HG03378 (cell line): ENCODE measurements around the gene D2HGDH.
"Not testable (repeated sequence)": the region's sequence is repeated elsewhere in the genome, so short reads cannot be mapped to it uniquely, and the experiment has no call there.

Source experiments
- ATAC-seq: cut with Tn5 transposase; IDR thresholded peaks from one replicate; pipeline ENCODE4 v1.9.1; 2021; ENCODE audit warnings: mild to moderate bottlenecking, moderate library complexity; ENCODE audit not compliant: unreplicated experiment

Gene D2HGDH

DNA sequence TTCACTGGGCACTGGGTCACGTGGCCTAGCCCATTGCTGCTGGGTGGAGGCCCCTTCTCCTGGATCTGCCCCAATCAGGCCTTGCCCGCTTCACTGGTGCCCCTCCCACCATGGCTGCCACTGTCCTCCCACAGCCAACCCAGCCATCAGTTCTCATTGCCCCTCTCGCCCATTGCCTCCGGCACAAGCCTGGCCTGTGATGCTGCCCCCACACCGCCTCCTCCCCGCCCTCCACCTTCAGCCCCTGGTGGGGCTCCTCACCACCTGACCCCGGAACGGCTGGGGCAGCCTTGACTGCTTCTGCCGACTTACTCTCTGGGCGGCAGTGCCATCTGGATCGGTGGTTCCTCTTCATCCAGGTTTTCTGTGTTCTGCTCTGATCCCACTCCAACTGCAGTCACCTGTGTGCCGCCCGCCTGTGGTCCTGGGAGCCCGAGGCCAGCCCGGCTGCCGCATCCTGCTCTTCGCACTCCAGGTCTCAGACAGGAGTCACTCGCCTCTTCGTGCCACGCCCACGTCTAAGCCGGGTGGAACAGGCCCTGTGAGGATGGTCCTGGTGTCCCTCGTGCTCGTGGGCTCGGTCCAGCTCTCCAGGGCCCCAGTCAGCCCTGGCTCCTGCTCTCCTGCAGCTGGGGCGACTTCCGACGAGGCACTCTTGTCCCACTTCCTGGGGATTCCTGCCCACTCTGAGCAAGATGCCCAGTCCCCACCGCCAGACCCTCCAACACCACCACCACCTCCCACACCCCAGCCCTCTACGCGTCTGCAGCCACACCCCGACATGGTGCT is 14.2 kb downstream of the D2HGDH start:
- ATAC-seq, result no peak

DNA sequence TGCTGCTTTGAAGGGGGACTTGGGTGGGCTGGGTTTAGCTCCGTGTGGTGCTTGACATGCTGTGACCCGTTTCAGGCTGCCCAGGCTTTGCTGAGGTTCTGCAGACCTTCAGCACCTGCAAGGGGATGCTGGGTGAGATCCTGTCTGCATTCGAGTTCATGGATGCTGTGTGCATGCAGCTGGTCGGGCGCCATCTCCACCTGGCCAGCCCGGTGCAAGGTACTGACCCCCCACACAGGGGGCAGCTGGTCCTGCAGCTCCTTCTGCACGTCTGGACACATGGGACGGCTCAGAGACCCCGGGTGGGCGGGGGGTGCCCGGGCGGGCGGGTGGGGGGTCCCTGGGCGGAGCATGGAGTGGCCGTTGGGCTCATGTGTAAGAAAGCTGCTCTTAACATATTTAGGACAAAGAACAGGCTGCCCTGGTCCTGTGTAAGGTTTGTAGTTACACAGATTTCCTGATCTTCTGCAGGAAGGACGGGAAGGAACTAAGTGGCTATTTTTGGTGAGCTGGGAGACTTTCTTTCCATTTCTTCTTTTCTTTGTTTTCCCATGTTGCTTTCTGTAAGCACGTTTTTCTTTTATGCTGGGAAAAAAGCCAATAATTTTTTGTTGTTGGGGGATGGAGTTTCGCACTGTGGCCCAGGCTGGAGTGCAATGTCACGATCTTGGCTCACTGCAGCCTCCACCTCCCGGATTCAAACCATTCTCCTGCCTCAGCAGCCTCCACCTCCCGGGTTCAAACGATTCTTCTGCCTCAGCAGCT is 15.8 kb downstream of the D2HGDH start:
- ATAC-seq, result no peak

DNA sequence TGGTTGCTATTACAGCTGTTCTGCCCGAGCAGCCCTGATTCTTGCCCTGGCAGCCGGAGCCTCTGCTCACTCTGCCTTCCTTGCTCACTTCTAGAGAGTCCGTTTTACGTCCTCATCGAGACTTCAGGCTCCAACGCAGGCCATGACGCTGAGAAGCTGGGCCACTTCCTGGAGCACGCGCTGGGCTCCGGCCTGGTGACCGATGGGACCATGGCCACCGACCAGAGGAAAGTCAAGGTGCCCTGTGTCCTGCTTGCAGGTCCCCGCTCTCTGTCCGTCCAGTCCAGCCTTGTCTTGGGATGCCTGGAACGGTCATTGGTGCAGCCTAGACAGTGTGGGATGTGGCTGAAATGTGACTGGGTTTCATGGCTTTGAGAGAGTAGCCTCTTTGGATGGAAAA is 16.7 kb downstream of the D2HGDH start:
- no peak for ATAC-seq

DNA sequence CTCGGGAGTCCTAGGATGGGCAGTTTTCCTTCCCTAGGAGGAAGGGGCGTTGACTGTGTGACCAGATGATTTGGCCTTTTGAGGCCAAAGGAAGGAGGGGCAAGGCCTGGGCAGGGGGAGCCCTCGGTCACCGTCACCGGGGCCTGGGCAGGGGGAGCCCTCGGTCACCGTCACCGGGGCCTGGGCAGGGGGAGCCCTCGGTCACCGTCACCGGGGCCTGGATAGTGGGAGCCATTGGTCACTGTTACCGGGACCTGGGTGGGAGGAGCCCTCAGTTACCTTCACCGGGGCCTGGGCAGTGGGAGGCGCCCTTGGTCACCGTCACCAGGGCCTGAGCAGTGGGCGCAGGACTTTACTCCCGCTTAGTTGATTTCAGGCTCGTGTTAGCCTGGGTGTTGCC is 17.3 kb downstream of the D2HGDH start:
- no peak for ATAC-seq

DNA sequence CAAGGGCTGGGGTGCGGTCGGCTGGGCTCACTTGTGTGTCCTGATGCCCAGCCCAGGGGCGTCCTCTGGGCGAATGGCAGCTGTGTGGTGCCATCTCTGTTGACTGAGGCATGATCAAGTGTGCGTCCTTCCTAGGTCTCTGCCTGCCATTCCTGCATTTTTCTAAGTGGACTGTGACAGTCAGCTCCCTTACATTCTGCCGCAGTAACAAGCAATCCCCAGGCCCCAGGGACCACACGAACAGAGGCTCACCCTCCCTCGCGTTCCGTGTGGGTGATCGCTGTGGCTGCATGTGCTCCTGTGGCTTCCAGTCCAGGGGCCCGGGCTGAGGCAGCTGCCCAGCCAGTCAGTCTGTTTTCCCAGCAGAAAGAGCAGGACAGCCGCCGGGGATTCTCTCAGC is 17.8 kb downstream of the D2HGDH start:
- ATAC-seq, result no peak

DNA sequence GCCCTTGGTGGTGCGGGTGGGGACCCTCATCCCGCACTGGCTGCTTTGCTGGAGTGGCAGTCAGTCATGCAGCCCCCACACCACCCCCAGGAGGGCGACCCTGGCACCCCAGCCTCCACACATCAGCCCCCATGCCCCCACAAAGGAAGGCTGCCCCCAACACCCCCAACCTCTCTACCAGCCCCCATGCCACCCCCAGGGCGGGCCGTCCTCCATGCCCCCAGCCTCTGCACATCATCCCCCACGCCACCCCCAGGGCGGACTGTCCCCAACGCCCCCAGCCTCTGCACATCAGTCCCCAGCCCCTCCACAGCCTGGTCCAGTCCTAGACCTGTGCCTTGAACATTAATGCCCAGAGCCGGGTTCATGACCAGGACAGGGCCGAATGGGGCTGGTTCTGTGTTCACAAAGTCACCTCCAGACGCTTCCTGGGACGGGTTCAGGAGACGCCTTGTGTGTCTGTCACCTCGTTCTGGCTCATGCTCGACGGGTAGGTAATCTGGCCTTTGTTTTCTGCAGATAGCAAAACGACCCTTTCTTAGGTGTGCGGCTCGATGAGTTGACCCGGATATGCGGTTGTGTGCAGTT is 18.4 kb downstream of the D2HGDH start:
- no peak for ATAC-seq

DNA sequence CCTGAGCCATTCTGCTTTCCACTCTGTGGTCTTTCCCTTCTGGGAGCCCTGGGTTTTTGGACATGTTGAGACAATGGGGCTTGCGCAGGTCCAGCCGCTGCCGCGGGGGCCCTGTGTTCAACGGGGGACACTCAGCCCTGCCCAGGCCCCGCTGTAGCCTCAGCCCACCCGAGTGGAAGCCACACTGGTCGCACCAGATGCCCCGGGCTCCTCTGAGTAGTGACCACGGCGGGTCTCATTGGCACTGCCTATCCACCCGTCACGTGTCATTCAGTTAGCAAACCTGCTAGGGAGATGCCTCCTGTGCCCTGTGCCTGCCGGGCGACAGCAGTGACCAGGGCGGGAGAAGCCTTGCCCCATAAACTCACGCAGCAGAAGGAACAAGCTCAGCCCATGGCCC is 19.1 kb downstream of the D2HGDH start:
- ATAC-seq, result no peak

DNA sequence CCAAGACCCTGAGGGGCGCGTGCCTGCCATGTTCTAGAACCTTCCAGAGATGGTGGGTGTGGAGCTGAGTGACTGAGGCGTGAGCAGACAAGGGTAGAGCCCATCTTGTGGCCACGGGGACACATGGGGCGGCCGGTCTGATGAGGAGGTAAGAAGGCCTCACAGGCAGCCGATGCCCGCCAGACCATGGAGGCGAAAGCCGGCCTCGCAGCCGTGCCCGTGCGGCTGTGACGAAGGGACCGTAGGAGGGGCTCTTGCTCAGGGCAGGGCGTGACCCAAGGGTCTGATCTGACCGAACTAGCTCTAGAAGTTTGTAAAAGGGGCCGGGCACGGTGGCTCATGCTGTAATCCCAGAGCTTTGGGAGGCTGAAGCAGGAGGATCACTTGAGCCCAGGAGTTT is 19.6 kb downstream of the D2HGDH start:
- no peak for ATAC-seq

DNA sequence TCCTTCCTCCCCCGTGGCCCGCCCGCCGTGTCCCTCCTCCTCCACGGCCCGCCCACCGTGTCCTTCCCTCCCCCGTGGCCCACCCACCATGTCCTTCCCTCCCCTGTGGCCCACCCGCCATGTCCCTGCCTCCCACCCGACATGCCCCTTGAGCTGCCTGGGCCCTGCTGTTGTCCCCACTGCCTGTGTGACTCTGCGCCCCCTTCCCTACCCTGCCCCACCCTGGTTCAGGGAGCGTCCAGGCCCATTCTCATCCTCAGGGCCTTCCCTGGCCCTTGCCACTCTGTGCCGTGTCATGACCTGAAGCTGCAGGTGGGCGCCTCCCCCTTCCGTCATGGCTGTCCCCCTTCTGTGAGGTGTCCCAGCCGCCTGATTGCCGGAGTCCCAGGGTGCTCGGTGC is 20.7 kb downstream of the D2HGDH start:
- no peak for ATAC-seq

DNA sequence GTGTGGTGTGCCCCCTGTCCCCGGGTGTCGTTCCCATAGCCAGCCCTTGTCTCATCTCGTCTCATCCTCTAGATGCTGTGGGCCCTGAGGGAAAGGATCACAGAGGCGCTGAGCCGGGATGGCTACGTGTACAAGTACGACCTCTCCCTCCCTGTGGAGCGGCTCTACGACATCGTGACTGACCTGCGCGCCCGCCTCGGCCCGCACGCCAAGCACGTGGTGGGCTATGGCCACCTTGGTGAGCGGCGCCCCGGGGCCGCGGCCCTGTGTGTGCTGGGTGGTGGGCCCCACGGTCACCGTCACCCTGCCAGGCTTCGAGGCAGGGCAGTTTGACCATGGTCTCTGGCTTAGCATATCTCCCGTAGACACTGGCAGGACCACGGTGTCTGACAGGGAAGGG is 21.3 kb downstream of the D2HGDH start:
- ATAC-seq, result no peak

DNA sequence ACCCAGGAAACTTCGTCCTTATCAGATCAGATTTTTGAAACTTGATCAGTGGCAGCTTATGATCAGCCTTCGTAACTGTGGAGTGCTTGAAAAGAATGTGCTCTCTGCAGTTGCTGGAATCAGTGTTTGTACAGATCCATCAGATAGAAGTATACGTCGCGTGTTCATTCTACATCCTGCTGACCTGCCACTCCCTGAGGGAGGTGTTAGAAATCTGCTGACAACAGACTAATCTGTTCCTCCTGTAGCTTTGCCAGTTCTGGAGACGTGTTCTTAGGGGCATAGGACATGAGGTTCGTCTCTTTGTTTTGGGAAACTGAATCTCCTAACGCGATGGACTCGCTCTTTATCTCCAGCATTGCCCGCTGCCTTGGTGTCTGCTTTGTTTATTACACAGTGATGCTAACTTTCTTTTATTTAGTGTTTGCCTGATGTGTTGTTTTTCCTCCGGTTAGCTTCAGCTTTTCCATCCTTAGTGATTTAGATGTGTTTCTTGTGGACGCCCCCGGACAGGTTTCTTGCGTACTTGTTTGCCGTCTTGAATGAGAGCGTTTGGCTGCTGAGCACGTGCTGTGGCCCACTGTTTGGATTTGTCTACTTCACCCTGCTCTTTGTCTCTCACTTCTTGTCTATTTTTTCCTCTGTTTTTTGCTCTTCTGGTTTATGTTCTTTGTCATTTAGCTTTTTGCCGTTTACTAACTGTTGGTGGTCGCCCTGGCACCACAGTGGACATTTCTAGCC is 24.8 kb downstream of the D2HGDH start:
- no peak for ATAC-seq

DNA sequence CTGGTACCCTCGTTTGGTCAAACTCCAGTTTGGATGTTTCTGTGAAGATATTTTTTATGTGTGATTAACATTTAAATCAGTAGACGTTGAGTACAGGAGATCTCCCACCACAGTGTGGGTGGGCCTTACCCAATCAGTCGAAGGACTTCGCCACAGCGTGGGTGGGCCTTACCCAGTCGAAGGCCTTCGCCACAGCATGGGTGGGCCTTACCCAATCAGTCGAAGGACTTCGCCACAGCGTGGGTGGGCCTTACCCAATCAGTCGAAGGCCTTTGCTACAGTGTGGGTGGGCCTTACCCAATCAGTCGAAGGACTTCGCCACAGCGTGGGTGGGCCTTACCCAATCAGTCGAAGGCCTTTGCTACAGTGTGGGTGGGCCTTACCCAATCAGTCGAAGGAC is 25.5 kb downstream of the D2HGDH start:
- not testable (repeated sequence) for ATAC-seq

DNA sequence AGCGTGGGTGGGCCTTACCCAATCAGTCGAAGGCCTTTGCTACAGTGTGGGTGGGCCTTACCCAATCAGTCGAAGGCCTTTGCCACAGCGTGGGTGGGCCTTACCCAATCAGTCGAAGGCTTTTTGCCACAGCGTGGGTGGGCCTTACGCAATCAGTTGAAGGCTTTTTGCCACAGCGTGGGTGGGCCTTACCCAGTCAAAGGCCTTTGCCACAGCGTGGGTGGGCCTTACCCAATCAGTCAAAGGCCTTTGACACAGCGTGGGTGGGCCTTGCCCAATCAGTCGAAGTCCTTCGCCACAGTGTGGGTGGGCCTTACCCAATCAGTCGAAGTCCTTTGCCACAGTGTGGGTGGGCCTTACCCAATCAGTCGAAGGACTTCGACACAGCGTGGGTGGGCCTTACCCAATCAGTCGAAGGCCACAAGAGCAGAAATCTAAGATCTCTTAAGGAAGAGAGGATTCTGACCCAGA is 25.9 kb downstream of the D2HGDH start:
- ATAC-seq, result no peak

DNA sequence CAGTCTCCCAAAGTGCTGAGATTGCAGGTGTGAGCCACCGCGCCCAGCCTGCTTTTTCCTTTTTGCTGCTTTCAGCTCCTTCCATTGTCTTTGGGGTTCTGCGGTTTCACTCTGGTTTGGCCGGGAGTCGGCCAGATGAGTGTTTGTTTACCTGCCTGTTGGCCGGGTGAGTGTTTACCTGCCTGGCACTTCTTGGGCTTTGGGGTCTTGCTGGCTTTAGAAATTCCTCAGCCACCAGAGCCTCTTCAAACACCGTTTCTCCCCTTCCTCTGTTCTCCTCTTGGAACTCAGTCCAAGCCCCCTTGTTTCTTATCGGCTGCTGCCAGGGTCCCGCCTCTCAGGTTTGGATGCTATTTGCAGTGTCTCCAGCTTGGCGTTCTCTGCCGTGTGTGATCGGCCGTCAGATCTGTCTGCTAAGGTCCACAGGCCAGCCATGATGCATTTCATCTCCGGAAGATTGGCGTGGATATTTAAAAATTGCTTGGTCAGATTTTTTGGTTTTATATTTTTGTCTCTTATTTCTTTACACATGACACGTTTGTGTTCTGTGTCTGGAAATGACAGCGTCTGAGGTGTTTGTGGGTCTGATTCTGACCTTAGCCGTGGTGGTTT is 28.0 kb downstream of the D2HGDH start:
- ATAC-seq, result no peak

DNA sequence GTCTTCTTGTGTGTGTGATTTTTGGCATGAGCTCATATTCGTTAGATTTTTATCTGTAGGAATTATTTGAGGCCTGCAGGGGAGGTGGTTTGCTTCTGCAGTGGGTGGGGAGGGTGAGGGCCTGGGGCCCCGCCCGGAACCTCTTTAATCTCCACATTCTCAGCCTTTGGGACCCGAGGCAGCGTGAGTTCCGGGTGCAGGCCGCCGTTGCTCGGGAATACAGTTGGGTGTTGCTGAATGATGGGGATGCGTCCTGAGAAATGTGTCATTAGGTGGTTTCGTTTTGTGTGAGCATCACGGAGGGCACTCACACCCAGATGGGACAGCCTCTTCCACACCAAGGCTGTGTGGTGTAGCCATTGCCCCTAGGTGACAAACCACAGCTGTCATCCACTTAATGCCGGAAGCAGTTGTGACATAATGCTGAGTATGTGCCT is 28.5 kb downstream of the D2HGDH start:
- no peak for ATAC-seq

DNA sequence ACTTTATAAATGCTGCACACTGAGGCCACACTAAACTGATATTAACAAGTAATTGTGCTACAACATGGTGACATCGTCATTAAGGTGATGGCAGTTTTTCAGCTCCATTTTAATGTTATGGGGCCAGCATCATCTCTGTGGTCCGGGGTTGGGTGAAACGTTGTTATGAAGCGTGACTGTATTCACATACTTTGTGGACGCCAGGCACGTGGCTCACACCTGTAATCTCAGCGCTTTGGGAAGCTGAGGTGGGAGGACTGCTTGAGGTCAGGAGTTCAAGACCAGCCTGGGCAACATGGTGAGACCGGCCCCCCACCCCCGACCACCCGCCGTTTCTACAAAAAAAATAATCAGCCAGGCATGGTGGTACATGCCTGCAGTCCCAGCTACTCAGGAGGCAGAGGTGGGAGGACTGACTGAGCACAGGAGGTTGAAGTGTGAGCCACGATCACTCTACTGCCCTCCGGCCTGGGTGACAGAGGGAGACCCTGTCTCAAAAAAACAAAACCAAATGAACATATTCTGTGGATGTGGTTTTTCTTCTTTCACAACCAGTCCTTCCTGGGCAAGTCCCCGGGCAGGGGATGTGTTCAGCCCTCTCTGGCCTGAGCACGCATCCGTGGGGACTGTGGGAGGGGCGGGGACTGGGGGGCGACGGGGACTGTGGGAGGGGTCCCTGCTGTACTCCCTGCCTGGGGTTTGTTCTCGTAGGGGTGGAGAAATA is 29.3 kb downstream of the D2HGDH start:
- ATAC-seq, result no peak

DNA sequence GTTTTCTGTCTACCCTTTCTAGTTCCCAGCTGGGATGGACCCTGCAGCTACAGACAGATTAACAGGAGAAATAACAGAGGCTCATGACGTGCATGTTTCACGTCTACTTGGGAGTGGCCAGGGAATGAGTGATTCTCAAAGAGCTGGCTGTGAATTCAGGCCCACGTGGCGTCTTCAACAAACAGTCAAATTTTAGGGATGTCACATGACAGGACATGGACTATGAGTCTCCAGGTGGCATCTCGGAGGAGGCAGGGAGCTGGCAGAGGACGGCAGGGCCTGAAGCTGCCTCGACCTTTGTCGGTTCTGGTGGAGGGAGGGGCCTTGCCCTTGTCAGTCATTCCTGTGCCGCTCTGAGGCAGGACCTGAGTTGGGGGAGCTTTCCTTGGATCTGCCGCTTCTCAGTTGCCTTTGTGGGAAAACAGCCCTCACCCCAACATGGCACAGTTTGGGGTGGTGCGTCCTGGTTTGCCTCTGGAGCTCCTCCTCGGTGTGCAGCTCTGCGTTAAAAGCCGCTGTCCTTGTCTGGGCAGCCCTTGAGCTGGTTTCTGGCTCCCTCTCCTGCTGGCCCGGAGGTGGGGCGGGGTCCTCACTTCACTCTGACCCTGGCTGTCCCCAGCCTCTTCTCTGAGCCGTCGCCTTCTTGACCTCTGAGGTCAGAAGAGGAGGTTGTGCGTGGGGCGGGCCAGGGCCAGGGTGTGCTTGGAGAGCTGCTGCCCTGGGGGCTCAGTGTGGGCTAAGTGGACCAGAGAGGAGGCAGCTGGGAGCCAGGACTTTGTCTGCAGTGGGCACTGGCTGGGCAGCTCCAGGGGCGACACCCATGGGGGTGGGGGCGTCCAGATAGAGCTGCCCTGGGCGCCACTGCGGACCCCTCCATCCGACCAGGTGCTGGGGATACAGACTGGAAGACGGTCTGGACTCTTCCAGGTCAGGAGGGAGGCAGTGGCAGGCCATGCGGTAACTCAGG is 30.1 kb downstream of the D2HGDH start:
- ATAC-seq, result no peak

DNA sequence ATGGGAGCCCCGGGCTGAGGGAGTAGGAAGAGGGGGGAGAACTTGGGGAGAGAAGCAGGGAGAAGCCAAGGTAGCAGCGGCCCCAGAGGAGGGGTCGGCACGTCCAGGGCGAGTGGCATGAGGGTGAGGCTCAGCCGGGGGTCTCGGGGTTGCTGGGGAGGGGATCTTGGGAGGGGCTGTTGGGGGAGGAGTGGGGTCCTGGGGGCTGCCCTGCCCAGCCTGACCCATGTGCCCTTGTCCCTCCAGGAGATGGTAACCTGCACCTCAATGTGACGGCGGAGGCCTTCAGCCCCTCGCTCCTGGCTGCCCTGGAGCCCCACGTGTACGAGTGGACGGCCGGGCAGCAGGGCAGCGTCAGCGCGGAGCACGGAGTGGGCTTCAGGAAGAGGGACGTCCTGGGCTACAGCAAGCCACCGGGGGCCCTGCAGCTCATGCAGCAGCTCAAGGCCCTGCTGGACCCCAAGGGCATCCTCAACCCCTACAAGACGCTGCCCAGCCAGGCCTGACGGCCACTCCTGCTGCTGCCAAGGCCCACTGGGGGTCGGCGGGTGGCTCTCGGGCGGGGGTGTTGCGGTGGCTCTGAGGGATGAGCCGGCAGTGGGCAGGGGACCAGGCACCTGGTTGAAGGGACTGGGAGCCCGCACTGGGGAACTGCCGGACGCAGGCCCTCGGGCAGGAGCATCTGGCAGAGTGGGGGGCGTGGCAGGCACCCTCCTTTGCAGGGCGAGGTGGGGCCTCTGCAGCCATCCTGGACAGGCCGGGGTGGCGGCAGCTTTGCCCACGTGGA is 33.2 kb downstream of the D2HGDH start:
- ATAC-seq, result no peak
